T-helper 2 cell treated with Interferon-gamma antibody and Interleukin-4, amounts not matched to agents 5 μg/mL and 100 μg/mL, for 36 hours (primary cell): ENCODE results near the gene SHCBP1L.
"Not testable (repeated sequence)": the region's sequence is repeated elsewhere in the genome, so short reads cannot be mapped to it uniquely, and the experiment has no call there.

Experiments
- DNase-seq: peaks from one replicate; pipeline ENCODE4 v3.0.0; 2021; ENCODE audit warnings: low spot score
- H3K27ac Mint-ChIP-seq: one replicate; pipeline ENCODE4 v1.8.0; 2021; ENCODE audit warnings: mild to moderate bottlenecking, mixed read lengths
- H3K27me3 Mint-ChIP-seq: one replicate; pipeline ENCODE4 v1.8.0; 2021; ENCODE audit warnings: low read depth, mixed read lengths
- H3K36me3 Mint-ChIP-seq: one replicate; pipeline ENCODE4 v1.8.0; 2021; ENCODE audit warnings: low read depth, mixed read lengths
- H3K4me1 Mint-ChIP-seq: one replicate; pipeline ENCODE4 v1.8.0; 2021; ENCODE audit warnings: low read depth, mixed read lengths
- H3K4me3 Mint-ChIP-seq: one replicate; pipeline ENCODE4 v1.8.0; 2022; ENCODE audit warnings: mild to moderate bottlenecking, moderate library complexity, mixed read lengths
- H3K9me3 Mint-ChIP-seq: one replicate; pipeline ENCODE4 v1.8.0; 2021; ENCODE audit warnings: mixed read lengths

SHCBP1L gene

DNA sequence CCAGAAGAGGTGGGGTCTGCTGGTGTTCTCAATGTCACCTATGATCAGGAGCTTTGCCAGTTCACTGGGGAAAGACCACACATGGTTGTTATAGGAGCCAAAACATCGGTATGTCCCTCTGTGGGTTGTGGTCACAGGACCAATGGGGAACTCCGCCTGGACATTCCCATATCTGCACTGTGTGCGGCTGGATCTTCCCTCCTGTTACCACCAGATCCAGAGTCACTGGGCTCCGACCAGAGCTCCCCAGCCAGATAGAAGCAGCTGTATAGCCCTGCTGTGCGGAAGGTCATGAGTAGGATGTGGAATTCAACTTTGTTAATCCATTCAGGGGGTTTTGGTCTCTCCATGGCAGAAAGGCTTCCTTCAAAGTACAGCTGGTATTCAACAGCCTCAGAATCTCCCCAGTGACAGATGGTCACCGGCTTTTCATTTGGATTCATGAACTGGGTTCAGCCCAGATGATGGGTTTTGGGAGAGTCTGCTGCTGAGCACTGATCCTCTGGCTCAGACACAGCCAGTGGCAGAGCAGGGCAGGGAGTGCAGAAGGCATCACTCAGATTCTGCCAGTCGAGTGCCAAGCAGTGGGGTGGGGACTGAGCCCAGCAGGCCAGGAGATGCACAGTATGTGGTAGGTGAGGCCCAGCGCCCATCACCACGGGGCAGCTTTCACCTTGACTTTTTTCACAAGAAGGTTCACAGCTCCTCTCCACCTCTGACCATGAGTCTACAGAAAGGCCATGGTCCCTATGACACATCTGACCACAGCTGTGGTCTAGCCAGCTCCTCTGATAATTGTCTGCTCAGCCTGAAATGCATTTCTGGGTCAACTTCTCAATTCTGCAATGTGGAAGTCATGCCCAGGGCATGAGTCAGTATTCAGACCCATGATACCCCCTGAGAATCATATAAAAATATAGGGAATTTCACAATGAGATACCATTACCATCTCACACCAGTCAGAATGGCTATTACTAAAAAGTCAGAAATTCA lies 2.9 kb upstream of the SHCBP1L start:
- H3K9me3 Mint-ChIP-seq = no peaks in the 10 kb centered on the region
- H3K27ac Mint-ChIP-seq = no peak overlapping the region
- peaks cover 23% of the 10 kb centered on the region for H3K27me3 Mint-ChIP-seq
- no peak overlapping the region for H3K4me3 Mint-ChIP-seq
- H3K4me1 Mint-ChIP-seq = no peaks in the 10 kb centered on the region
- no peaks in the 10 kb centered on the region for H3K36me3 Mint-ChIP-seq
- DNase-seq = no peak

DNA sequence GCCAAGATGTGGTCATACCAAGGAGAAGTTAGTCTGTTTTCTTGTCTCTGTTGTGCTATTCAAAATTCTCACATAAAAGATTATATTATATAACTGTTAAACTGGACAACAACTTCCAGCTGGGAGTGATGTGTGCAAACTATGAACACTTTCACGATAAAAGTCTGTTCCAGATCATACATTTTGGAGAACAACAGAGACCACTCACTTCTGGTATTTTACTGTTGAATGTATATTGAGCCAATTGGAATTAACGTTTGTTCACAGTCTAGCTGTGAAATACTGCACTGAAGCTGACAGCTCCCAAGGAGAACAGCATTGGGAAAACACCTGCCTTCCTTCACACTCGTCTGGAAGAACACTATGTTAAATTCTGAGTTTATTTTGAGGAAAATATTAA lies 860 bp upstream of the SHCBP1L start:
- Mint-ChIP-seq H3K36me3 (no peaks in the 10 kb centered on the region), H3K9me3 (no peaks in the 10 kb centered on the region), H3K4me1 (no peaks in the 10 kb centered on the region), H3K4me3 (no peak overlapping the region), H3K27me3 (peaks cover 28% of the 10 kb centered on the region), H3K27ac (no peak overlapping the region)
- no peak for DNase-seq

DNA sequence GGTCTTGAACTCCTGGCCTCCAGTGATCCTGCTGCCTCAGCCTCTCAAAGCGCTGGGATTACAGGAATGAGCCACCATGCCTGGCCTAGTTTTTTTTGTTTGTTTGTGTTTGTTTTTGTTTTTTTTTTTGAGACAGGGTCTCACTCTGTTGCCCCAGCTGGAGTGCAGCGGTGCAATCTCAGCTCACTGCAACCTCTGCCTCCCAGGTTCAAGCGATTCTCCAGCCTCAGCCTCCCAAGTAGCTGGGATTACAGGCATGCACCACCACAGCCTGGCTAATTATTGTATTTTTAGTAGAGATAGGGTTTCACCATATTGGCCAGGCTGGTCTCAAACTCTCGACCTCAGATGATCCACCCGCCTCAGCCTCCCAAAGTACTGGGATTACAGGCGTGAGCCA lies 9.6 kb downstream of the SHCBP1L start:
- H3K27me3 Mint-ChIP-seq = peaks cover 26% of the 10 kb centered on the region
- H3K4me3 Mint-ChIP-seq = not testable (repeated sequence)

DNA sequence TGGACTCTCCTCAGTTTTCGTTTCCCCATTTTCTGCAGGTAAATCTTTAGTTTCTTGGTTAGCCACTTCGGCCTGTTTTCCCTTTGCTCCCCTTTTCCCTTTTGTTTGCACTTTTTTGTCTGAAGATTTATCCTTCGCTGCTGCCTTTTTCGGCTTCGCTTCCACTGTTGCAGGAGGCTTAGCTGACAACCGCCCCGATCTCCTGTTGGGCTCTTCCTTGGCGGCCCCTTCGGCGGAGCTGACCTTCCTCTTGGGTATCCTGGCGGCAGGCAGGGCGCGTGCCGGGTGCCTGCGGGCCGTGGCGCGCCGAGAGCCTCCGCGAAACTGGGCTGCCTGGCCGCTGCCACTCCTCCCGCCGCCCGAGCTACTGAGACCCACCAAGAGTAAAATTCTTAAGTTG lies 10.8 kb downstream of the SHCBP1L start:
- H3K27ac Mint-ChIP-seq, H3K9me3 Mint-ChIP-seq, H3K4me3 Mint-ChIP-seq, DNase-seq, H3K4me1 Mint-ChIP-seq, H3K36me3 Mint-ChIP-seq: not testable (repeated sequence)
- H3K27me3 Mint-ChIP-seq = peaks cover 30% of the 10 kb centered on the region

More for the DNA sequence above, 9.6 kb downstream of the SHCBP1L start:
- not testable (repeated sequence) for H3K36me3 Mint-ChIP-seq, DNase-seq, H3K9me3 Mint-ChIP-seq, H3K4me1 Mint-ChIP-seq, H3K27ac Mint-ChIP-seq

DNA sequence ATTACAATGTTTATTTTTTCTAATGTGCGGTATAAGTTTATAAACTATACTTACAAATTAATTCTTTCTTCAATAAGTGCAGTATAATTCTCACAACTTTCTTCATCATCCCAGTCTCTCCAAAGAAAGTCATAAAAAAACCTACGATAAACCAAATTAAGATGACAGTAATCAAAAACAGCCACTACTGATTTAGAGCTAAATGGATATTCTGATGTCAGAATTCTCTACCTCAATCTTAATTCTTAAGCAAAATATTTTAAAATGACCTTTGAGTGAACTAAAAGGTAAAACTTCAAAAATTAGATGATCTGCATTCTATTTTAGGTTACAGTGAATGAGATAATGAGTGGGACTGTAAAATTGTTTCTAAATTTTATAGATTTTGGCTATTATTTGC lies 13.6 kb downstream of the SHCBP1L start:
- H3K4me1 Mint-ChIP-seq = no peaks in the 10 kb centered on the region
- DNase-seq = no peak
- no peak overlapping the region for H3K4me3 Mint-ChIP-seq
- no peaks in the 10 kb centered on the region for H3K36me3 Mint-ChIP-seq
- H3K27ac Mint-ChIP-seq = no peak overlapping the region
- no peaks in the 10 kb centered on the region for H3K9me3 Mint-ChIP-seq
- peaks cover 33% of the 10 kb centered on the region for H3K27me3 Mint-ChIP-seq

DNA sequence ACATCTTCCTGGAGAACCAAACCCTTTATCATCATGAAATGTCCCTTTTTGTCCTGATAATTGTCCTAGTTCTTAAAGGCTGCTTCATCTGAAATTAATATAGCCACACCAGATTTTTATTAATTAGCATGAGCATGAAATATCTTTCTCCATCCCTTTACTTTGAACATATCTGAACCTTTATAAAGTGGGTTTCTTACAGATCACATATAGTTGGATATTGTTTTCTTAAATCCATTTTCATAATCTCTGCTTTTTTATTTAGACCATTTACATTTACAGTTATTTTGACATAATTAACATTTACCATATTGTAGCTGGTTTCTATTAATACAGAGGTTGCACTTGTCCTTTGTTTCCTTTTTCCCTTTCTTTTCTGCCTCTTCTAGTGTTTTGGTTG lies 17.2 kb downstream of the SHCBP1L start:
- Mint-ChIP-seq H3K36me3 (no peaks in the 10 kb centered on the region), H3K9me3 (no peaks in the 10 kb centered on the region), H3K27ac (no peak overlapping the region), H3K4me1 (no peaks in the 10 kb centered on the region), H3K27me3 (peaks cover 20% of the 10 kb centered on the region), H3K4me3 (no peak overlapping the region)
- DNase-seq = no peak

DNA sequence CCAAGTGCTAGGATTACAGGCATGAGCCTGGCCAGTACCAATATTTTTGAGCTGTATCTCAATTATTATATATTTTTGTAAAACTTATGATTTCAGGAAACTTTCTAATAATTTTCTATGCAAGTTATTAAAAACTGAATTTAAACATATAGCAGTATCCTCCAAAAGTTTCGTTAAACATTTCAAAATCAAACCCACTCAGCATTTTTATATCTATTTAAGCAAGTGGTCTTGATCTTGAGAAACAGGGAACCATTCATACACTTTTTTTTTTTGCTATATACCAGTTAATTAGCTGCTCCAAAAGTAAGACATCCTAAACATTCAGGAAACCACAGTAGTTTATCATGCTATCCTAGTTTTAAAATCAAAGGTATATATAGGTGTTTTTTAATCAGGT lies 22.0 kb downstream of the SHCBP1L start:
- Mint-ChIP-seq H3K36me3 (no peaks in the 10 kb centered on the region), H3K9me3 (no peaks in the 10 kb centered on the region), H3K4me1 (peaks cover 1% of the 10 kb centered on the region), H3K27ac (no peak overlapping the region), H3K4me3 (no peak overlapping the region), H3K27me3 (peaks cover 16% of the 10 kb centered on the region)
- no peak for DNase-seq

DNA sequence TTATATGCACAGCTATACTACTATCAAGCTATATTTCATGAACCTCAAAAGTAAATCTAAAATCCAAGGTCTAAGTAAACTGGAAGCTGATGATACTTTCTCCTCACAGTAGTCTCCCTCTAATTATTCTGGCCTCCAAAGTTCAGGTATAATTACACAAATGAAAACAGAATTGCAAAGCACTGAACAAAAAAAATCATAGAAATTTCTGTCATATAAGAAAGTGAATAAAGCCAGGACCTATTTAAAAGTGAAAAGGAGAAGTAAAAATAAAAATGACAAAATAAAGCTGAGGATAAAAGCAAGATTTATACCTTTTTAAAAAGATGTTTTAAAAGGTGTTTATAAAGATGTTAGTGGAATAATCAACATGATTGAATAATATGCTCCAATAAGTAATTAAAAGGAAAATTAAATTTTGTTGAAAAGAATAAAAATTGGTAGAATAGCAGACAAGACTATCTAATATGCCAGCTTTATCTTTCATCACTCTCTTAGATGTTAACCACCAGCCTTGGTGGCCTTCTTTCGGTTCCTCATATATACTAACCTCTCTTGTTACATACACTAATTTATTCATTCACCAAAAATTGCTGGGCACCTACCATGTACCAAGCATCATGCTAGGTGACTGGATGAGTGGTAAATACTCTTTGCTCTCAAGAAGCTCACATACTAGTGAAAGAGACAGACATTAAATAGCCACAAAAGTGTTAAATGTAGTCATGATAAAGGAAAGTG lies 25.1 kb downstream of the SHCBP1L start:
- Mint-ChIP-seq H3K4me3 (no peak overlapping the region), H3K4me1 (peaks cover 1% of the 10 kb centered on the region), H3K9me3 (no peaks in the 10 kb centered on the region), H3K27me3 (peaks cover 19% of the 10 kb centered on the region), H3K36me3 (no peaks in the 10 kb centered on the region), H3K27ac (no peak overlapping the region)
- DNase-seq = no peak

DNA sequence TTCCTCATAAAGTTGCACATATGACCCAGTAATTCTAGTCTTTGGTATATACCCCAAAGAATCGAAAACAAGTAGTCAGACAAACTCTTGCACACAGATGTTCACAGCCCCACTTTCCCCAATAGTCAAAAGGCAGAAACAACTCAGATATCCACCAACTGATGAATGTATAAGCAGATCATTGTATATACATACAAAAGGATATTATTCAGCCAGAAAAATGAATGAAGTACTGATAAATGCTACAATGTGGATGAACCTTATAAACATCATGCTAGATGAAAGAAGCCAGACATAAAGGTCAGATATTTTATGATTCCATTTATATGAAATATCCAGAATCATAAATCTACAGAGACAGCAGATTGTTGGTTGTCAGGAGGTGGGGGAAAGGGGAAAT lies 27.3 kb downstream of the SHCBP1L start:
- Mint-ChIP-seq H3K27me3 (peaks cover 27% of the 10 kb centered on the region), H3K4me1 (peaks cover 1% of the 10 kb centered on the region), H3K4me3 (no peak overlapping the region), H3K27ac (no peak overlapping the region), H3K9me3 (no peaks in the 10 kb centered on the region), H3K36me3 (no peaks in the 10 kb centered on the region)
- DNase-seq = no peak

DNA sequence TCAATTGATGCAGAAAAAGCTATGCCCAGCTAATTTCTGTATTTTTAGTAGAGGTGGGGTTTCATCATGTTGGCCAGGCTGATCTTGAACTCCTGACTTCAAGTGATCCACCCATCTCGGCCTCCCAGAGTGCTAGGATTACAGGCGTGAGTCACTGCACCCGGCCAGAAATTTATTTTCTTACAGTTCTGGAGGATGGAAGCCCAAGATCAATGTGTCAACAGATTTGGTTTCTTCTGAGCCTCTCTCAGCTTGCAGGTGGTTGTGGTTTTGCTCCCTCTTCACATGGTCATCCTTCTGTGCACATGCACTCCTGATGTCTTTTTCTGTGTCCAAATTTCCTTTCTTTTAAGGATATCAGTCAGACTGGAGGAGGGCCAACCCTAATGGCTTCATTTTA lies 35.6 kb downstream of the SHCBP1L start:
- peaks cover 15% of the 10 kb centered on the region for H3K27me3 Mint-ChIP-seq
- H3K36me3 Mint-ChIP-seq = no peaks in the 10 kb centered on the region
- no peaks in the 10 kb centered on the region for H3K4me1 Mint-ChIP-seq
- no peak overlapping the region for H3K27ac Mint-ChIP-seq
- no peak for DNase-seq
- H3K9me3 Mint-ChIP-seq = no peaks in the 10 kb centered on the region
- H3K4me3 Mint-ChIP-seq = no peak overlapping the region

DNA sequence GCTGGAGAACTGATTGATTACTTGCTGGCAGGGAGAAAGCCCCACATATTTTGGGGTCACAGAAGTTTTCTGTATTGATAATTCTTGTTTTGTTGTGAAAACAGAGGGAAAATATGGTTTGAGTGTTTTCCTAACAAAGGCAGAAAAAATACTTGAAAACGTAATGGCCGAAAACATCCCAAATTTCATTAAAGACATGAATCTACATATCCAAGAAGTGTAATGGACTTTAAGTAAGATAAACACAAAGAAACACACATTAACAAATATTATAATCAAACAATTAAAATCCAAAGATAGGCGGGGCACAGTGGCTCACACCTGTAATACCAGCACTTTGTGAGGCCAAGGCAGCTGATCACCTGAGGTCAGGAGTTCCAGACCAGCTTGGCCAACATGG lies 39.6 kb downstream of the SHCBP1L start:
- no peaks in the 10 kb centered on the region for H3K36me3 Mint-ChIP-seq
- H3K4me1 Mint-ChIP-seq = no peaks in the 10 kb centered on the region
- no peak overlapping the region for H3K4me3 Mint-ChIP-seq
- peaks cover 5% of the 10 kb centered on the region for H3K27me3 Mint-ChIP-seq
- no peak for DNase-seq
- no peaks in the 10 kb centered on the region for H3K9me3 Mint-ChIP-seq
- H3K27ac Mint-ChIP-seq = no peak overlapping the region

DNA sequence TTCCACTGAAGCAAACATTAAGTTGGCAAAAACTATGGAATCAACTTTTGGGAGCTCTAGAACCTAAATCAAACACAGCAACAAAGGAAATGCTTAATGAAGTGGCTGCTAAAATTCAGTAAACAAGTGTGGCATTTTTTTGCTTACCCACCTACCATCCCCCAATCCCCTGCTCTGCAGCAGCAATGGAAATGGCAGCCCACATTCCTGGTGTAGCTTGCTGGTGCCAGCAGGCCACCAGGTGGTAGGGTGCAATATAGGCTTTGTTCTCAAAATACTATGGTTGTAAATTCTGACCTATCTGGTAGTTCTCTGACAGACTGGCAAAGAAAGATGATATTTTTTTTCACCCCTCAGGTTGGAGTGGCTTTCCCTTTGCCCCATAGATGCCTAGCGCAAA lies 42.8 kb downstream of the SHCBP1L start:
- Mint-ChIP-seq H3K4me3 (no peak overlapping the region), H3K27ac (no peak overlapping the region), H3K9me3 (no peaks in the 10 kb centered on the region), H3K36me3 (no peaks in the 10 kb centered on the region), H3K27me3 (peaks cover 2% of the 10 kb centered on the region), H3K4me1 (no peaks in the 10 kb centered on the region)
- no peak for DNase-seq

DNA sequence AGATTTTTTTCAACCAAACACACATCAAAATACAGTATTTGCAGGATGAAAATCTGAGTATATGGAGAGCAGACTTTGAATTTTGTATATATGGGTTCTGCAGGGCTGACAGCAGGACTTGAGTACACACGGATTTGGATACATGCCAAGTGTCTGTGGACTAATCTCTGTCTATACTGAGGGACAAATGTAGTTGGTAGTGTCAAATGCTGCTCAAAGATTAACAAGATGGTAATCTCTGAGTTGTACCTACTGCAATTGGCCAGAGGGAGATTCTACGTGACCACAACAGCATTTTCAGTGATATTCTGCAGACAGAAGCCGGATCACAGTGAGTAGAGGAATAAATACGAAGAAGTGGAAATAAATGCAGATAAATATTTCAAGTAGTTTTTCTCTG lies 43.4 kb downstream of the SHCBP1L start:
- no peak for DNase-seq

DNA sequence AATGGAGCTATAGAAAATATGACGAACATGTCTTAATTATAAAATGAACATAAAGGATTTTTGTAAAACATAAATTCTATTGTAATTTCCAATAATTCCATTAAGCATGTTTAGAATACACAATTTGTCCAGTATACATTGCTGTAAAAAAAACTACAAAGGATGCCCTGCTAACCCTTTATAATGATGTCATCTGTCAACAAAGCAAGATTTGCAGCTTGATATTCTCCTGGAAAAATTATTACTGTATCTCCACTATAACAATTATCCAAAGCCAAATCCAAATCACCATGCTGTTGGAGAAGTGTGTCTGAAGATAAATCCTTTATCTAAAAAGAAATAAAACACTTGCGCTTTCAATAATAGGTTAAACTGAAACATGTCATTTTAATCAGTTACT lies 47.6 kb downstream of the SHCBP1L start:
- H3K4me3 Mint-ChIP-seq = no peak overlapping the region
- no peaks in the 10 kb centered on the region for H3K4me1 Mint-ChIP-seq
- H3K27me3 Mint-ChIP-seq = peaks cover 2% of the 10 kb centered on the region
- H3K36me3 Mint-ChIP-seq = no peaks in the 10 kb centered on the region
- no peak overlapping the region for H3K27ac Mint-ChIP-seq
- no peaks in the 10 kb centered on the region for H3K9me3 Mint-ChIP-seq
- DNase-seq = no peak

More for the DNA sequence above, 43.4 kb downstream of the SHCBP1L start:
- Mint-ChIP-seq H3K36me3 (no peaks in the 10 kb centered on the region), H3K4me3 (no peak overlapping the region), H3K27me3 (peaks cover 2% of the 10 kb centered on the region), H3K9me3 (no peaks in the 10 kb centered on the region), H3K27ac (no peak overlapping the region), H3K4me1 (no peaks in the 10 kb centered on the region)
